ENCODE results near the gene RAB3IL1.

The RAB3IL1 gene

GRCh38 chr11:61949169-61950034 lies 32.0 kb upstream of the RAB3IL1 start (continued):
- TF ChIP-seq ZNF324 (tag by site-specific recombination; IDR thresholded peaks at IDR 0.05) (no peak; the same call in 1 of the 2 replicates), ZNF776 (tag by site-specific recombination; IDR thresholded peaks at IDR 0.05; ENCODE audit: borderline replicate concordance) (no peak), PRDM4 (tag by site-specific recombination; IDR thresholded peaks at IDR 0.05) (peak; percentile 37; the same call in 1 of the 2 replicates), ZNF366 (tag by site-specific recombination; conservative IDR thresholded peaks at IDR 0.05) (peak; percentile 93), ZNF426 (tag by site-specific recombination; IDR thresholded peaks at IDR 0.05) (no peak), HOXC10 (CRISPR knock-in tag; IDR thresholded peaks at IDR 0.05) (no peak), ZNF133 (tag by site-specific recombination; IDR thresholded peaks at IDR 0.05) (no peak), YY1 (tag by site-specific recombination; IDR thresholded peaks at IDR 0.05) (no peak), ZNF560 (tag by site-specific recombination; IDR thresholded peaks at IDR 0.05; ENCODE audit: borderline replicate concordance) (no peak), ZNF792 (tag by site-specific recombination; IDR thresholded peaks at IDR 0.05) (no peak), ZNF549 (tag by site-specific recombination; IDR thresholded peaks at IDR 0.05) (no peak), ZFP41 (tag by site-specific recombination; IDR thresholded peaks at IDR 0.05; ENCODE audit: borderline replicate concordance) (no peak), ZNF596 (tag by site-specific recombination; IDR thresholded peaks at IDR 0.05) (no peak), KLF17 (tag by site-specific recombination; IDR thresholded peaks at IDR 0.05) (no peak), ZNF76 (tag by site-specific recombination; IDR thresholded peaks at IDR 0.05; ENCODE audit: borderline replicate concordance, low read depth) (peak; percentile 56; the same call in 1 of the 2 replicates), PBX3 (CRISPR knock-in tag; IDR thresholded peaks at IDR 0.05) (no peak), SP3 (tag by site-specific recombination; IDR thresholded peaks at IDR 0.05) (no peak), ZNF629 (tag by site-specific recombination; IDR thresholded peaks at IDR 0.05) (peak; percentile 85), HIC1 (tag by site-specific recombination; IDR thresholded peaks at IDR 0.05) (no peak), INSM2 (tag by site-specific recombination; IDR thresholded peaks at IDR 0.05) (no peak), ZNF830 (tag by site-specific recombination; IDR thresholded peaks at IDR 0.05; ENCODE audit: low read depth) (no peak), MEIS1 (CRISPR knock-in tag; IDR thresholded peaks at IDR 0.05; ENCODE audit: borderline replicate concordance) (no peak), ZFP3 (tag by site-specific recombination; IDR thresholded peaks at IDR 0.05; ENCODE audit: low read depth) (peak; percentile 65; the same call in 1 of the 2 replicates), ZSCAN23 (tag by site-specific recombination; IDR thresholded peaks at IDR 0.05) (no peak), PRDM1 (tag by site-specific recombination; IDR thresholded peaks at IDR 0.05) (no peak), ZNF473 (tag by site-specific recombination; IDR thresholded peaks at IDR 0.05) (no peak), SP2 (tag by site-specific recombination; IDR thresholded peaks at IDR 0.05) (peak; percentile 66), ZIC2 (tag by site-specific recombination; IDR thresholded peaks at IDR 0.05) (peak; percentile 79), ZNF311 (tag by site-specific recombination; IDR thresholded peaks at IDR 0.05; ENCODE audit: borderline replicate concordance) (no peak), ZNF843 (tag by site-specific recombination; IDR thresholded peaks at IDR 0.05) (no peak), TCF7L2 (IDR thresholded peaks at IDR 0.05; ENCODE audit: borderline replicate concordance, low read depth, low read length) (no peak), KLF7 (tag by site-specific recombination; IDR thresholded peaks at IDR 0.05; ENCODE audit: borderline replicate concordance) (no peak)
